HepG2 (cell line): ENCODE measurements around the gene TLCD1.
"Not testable (repeated sequence)": the region's sequence is repeated elsewhere in the genome, so short reads cannot be mapped to it uniquely, and the experiment has no call there.

ENCODE experiments used
- ARNTL ChIP-seq: sonication (generic); formaldehyde crosslinking; IDR thresholded peaks from 2 replicates; pipeline ENCODE4 v1.4.0; 2020; ENCODE audit warnings: mild to moderate bottlenecking, missing genetic modification reagents
- ATF1 ChIP-seq: IDR thresholded peaks from 2 replicates; pipeline ENCODE4 v1.6.1; 2016; ENCODE audit warnings: mild to moderate bottlenecking, control low read depth
- FOXP4 ChIP-seq: sonication (generic); formaldehyde crosslinking; IDR thresholded peaks from 2 replicates; pipeline ENCODE4 v1.4.0; 2020; ENCODE audit warnings: missing genetic modification reagents
- NRL ChIP-seq: sonication (generic); formaldehyde crosslinking; IDR thresholded peaks from 2 replicates; pipeline ENCODE4 v1.5.0; 2020; ENCODE audit warnings: missing genetic modification reagents, mild to moderate bottlenecking, moderate library complexity, borderline replicate concordance
- REST ChIP-seq, 2 experiments: IDR thresholded peaks; 2 replicates each; pipeline ENCODE4 v1.6.1; 2011 to 2012; ENCODE audit warnings: low read length in 2 of 2, borderline replicate concordance in 1 of 2, low read depth in 1 of 2, mild to moderate bottlenecking in 1 of 2, moderate library complexity in 1 of 2
- RFXAP ChIP-seq: sonication (generic); formaldehyde crosslinking; IDR thresholded peaks from 2 replicates; pipeline ENCODE4 v1.4.0; 2020; ENCODE audit warnings: missing genetic modification reagents, borderline replicate concordance
- ZBTB44 ChIP-seq: sonication (generic); formaldehyde crosslinking; IDR thresholded peaks from 2 replicates; pipeline ENCODE4 v1.4.0; 2020; ENCODE audit warnings: missing genetic modification reagents
- ZNF598 ChIP-seq: sonication (generic); formaldehyde crosslinking; IDR thresholded peaks from 2 replicates; pipeline ENCODE4 v1.5.1; 2020; ENCODE audit warnings: mild to moderate bottlenecking, missing genetic modification reagents, borderline replicate concordance

DNA sequence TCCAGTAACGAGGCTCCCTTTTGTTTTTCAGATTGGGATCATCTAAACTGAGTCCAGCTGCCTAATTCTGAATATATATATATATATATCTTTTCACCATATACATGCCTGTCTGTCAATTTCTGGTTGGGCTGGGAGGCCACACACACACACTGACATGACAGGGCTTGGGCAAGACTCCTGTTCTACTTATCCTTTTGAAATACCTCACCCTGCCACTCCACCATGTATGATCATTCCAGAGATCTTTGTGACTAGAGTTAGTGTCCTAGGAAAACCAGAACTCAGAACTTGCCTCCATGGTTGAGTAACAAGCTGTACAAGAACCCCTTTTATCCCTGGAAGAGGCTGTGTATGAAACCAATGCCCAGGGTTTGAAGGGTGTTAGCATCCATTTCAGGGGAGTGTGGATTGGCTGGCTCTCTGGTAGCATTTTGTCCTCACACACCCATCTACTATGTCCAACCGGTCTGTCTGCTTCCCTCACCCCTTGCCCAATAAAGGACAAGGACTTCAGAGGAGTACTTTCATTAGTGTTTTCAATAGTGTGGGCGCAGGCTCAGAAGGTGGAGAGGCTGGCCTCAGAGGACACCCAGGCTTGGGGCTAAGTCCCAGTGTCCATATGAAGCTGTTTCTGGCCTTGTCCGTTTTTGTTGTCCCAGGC, 2.1 kb downstream of the TLCD1 start:
- not testable (repeated sequence) for TF ChIP-seq ATF1 (CRISPR knock-in tag); RFXAP (CRISPR knock-in tag); FOXP4; ZNF598 (CRISPR knock-in tag); ZBTB44 (CRISPR knock-in tag); REST (IDR thresholded peaks at IDR 0.05; ENCODE audit: borderline replicate concordance in 1 of 2, low read depth in 1 of 2, low read length in 2 of 2); NRL (CRISPR knock-in tag); ARNTL (CRISPR knock-in tag)
